KBM-7 (cell line): ENCODE data around the gene MIEN1.
"Not testable (repeated sequence)": the region's sequence is repeated elsewhere in the genome, so short reads cannot be mapped to it uniquely, and the experiment has no call there.

Experiments used
- DNase-seq: peaks from one replicate; pipeline ENCODE4 v3.0.0-alpha.2; 2015
- in situ Hi-C: fragments of 300-500 bp; cut with MboI; formaldehyde crosslinking; loops from 2 replicates; pipeline ENCODE4 v1.14.3; 2020; ENCODE audit warnings: low sequenced_read_pairs, low pct_unique_long_range_greater_than_20kb, mixed read lengths

MIEN1 gene

GRCh38 chr17:39722965-39723848, 7.1 kb downstream of the MIEN1 start:
- DNase-seq: peak; percentile 7
- in situ Hi-C loops: no loop called here

- DNase-seq: no peak
- in situ Hi-C loops: no loop called here
These were observed 8.2 kb downstream of the MIEN1 start for GRCh38 chr17:39722104-39722503.

- in situ Hi-C loops: no loop called here
- no peak for DNase-seq
These were observed 10.6 kb downstream of the MIEN1 start for GRCh38 chr17:39719563-39720355.

- no peak for DNase-seq
- in situ Hi-C loops: no loop called here
These were observed 12.7 kb downstream of the MIEN1 start for GRCh38 chr17:39717660-39718059.

- in situ Hi-C loops: no loop called here
- no peak for DNase-seq
These were observed 13.3 kb downstream of the MIEN1 start for GRCh38 chr17:39716879-39717536.

GRCh38 chr17:39716073-39716818, 14.1 kb downstream of the MIEN1 start:
- no peak for DNase-seq
- in situ Hi-C loops: no loop called here

- DNase-seq: no peak
- in situ Hi-C loops: no loop called here
These were observed 14.8 kb downstream of the MIEN1 start for GRCh38 chr17:39715375-39716072.

GRCh38 chr17:39714234-39714633, 16.1 kb downstream of the MIEN1 start:
- in situ Hi-C loops: no loop called here
- no peak for DNase-seq

GRCh38 chr17:39711851-39712250, 18.5 kb downstream of the MIEN1 start:
- in situ Hi-C loops: no loop called here
- no peak for DNase-seq

- in situ Hi-C loops, DNase-seq: not testable (repeated sequence)
These were observed 19.3 kb downstream of the MIEN1 start for GRCh38 chr17:39711071-39711470.

GRCh38 chr17:39709998-39710964, 20.1 kb downstream of the MIEN1 start:
- in situ Hi-C loops: no loop called here
- no peak for DNase-seq

- in situ Hi-C loops: no loop called here
- no peak for DNase-seq
These were observed 20.9 kb downstream of the MIEN1 start for GRCh38 chr17:39709319-39709997.

- no peak for DNase-seq
- in situ Hi-C loops: no loop called here
These were observed 23.4 kb downstream of the MIEN1 start for GRCh38 chr17:39706921-39707337.

GRCh38 chr17:39706383-39706782, 23.9 kb downstream of the MIEN1 start:
- in situ Hi-C loops: no loop called here

GRCh38 chr17:39705786-39706348, 24.5 kb downstream of the MIEN1 start:
- DNase-seq: no peak
- in situ Hi-C loops: no loop called here

More at GRCh38 chr17:39706383-39706782, 23.9 kb downstream of the MIEN1 start:
- no peak for DNase-seq

- DNase-seq: no peak
- in situ Hi-C loops: no loop called here
These were observed 25.3 kb downstream of the MIEN1 start for GRCh38 chr17:39704821-39705551.
